Retinal pigment epithelial cell (primary cell): Measurements from ENCODE around the gene TMEM135.
"Not testable (repeated sequence)": the region's sequence is repeated elsewhere in the genome, so short reads cannot be mapped to it uniquely, and the experiment has no call there.

Experiments
- DNase-seq: peaks from one replicate; pipeline ENCODE4 v3.0.0-alpha.2; 2010; ENCODE audit warnings: low read depth
- H3K4me3 ChIP-seq: 2 replicates; pipeline ENCODE4 v1.5.1; 2011; ENCODE audit warnings: mild to moderate bottlenecking, low read length, control low read depth, moderate library complexity
- CTCF ChIP-seq: conservative IDR thresholded peaks from 2 replicates; pipeline ENCODE4 v1.5.1; 2011; ENCODE audit warnings: low read depth, low read length, control low read depth, inconsistent platforms

Gene TMEM135

DNA sequence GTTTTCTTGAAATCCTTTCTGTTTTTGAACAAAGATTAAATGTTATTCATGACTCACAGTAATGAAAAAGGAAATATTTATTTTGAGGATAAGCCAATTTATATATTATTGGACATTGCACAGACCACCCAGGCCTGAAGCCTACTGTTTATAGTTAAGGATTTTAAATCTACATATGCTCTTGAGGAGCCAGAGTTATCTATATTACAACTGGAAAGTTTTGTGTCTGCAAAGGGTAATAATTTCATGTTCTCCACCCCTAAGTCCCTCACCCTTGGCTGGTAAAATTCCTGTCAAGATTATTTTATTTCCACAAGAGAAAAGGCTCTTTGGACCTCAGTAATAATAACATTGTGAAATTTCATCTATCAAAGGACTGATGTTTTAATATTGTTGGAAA, 228.2 kb downstream of the TMEM135 start:
- no peak overlapping the region for H3K4me3 ChIP-seq
- DNase-seq: no peak
- TF ChIP-seq CTCF: no peak

GRCh38 chr11:87266751-87267150, 229.0 kb downstream of the TMEM135 start:
- no peak for TF ChIP-seq CTCF
- H3K4me3 ChIP-seq: no peak overlapping the region
- peak; percentile 47 for DNase-seq

DNA sequence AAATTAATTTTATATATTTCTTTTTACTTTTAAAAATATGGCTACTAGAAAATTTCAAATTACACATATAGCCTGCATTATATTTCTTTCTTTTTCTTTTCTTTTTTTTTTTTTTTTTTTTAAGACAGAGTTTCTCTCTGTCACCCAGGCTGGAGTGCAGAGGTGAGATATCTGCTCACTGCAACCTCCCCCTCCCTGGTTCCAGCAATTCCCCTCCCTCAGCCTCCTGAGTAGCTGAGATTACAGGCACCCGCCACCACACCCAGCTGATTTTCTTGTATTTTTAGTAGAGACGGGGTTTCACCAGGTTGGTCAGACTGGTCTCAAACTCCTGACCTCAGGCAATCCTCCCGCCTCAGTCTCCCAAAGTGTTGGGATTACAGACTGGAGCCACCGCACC, 234.2 kb downstream of the TMEM135 start:
- not testable (repeated sequence) for H3K4me3 ChIP-seq, DNase-seq

- DNase-seq: no peak
- no peak overlapping the region for H3K4me3 ChIP-seq
- TF ChIP-seq CTCF: no peak
These were observed 237.4 kb downstream of the TMEM135 start for GRCh38 chr11:87275176-87275575.

DNA sequence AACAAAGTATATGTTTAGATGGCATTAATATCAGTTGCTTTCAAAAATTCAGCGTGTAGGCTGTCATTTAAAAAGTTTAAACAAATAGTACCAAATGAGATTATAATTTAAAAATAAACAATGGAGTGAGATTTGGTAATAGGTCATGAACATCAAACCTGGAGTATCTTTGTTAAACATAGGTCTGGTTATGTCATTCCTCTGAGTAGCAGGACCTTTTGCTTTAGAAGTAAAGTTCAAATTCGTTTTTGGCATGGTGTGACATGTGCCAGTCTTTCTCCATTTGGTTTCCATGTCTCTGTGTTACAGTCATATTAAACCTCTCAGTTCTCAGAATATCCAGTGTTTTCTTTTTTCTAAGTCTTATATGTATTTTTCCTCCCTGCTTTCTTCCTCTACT, 242.4 kb downstream of the TMEM135 start:
- no peak for TF ChIP-seq CTCF
- H3K4me3 ChIP-seq: no peak overlapping the region
- no peak for DNase-seq

DNA sequence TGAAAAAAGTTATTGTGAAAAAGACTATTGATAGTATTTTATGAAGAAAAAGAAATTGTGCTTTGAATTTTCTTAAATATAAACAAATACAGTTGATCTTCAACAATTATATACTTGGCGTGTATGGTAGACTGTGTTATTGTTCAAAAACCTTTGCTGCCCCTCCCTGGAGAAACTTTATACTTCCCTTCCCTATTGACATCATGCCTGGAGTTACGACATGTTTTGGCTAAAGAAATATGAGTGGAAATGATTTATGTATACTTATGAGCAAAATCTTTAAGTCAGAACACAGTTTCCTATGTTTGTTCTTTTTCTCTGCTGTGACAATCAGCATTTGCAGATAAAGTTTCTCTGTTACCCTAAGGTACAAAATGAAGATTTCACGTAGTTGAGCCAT, 243.8 kb downstream of the TMEM135 start:
- no peak overlapping the region for H3K4me3 ChIP-seq
- DNase-seq: no peak
- peak; percentile 30 for TF ChIP-seq CTCF

DNA sequence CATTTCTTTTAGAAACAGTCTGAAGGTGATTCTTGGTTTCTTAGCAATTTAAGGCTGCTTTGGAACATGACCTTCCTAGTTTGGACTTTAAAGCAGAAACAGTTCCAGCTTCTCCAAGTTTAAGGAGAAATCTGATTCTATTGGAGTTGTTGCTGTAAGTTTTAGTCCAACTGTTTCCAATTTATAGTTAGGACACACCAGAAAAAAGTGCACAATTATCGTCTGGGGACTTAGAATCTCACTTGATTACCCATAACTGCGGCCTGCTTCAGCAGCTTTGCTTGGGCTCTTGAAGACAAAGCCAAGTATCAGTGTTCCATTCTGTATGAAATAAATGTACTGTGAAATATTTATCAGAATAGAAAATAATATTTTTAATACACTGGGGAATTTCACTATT, 246.6 kb downstream of the TMEM135 start:
- no peak overlapping the region for H3K4me3 ChIP-seq
- DNase-seq: no peak
- no peak for TF ChIP-seq CTCF

DNA sequence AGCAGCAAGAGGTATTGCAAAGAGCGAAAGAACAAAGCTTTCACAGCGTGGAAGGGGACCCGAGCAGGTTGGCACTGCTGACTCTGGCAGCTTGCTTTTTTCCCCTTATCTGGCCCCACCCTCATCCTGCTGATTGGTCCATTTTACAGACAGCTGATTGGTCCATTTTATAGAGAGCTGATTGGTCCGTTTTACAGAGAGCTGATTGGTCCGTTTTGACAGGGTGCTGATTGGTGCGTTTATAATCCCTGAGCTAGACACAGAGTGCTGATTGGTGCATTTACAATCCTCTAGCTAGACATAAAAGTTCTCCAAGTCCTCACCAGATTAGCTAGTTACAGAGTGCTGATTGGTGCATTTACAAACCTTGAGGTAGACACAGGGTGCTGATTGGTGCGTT, 247.9 kb downstream of the TMEM135 start:
- not testable (repeated sequence) for DNase-seq, H3K4me3 ChIP-seq
